Measurements from ENCODE around the gene TMEM59. TPM values are rescaled to one million over a fixed set of nuclear protein-coding genes. Genes with fewer than 3 reads are reported as not detected.
"Not testable (repeated sequence)": the region's sequence is repeated elsewhere in the genome, so short reads cannot be mapped to it uniquely, and the experiment has no call there.

TMEM59 gene
- total RNA-seq, 4 donors from 2014 or later = 157 to 323 (median 234) TPM

GRCh38 chr1:54004481-54005049, 48.4 kb downstream of the TMEM59 start:
- TF ChIP-seq POLR2A (IDR thresholded peaks at IDR 0.05) (no peak), CTCF (IDR thresholded peaks at IDR 0.05) (no peak), POLR2AphosphoS5 (IDR thresholded peaks at IDR 0.05) (no peak), EP300 (IDR thresholded peaks at IDR 0.05) (no peak)
- H3K4me3 ChIP-seq = no peak overlapping the region
- peaks cover 12% of the 10 kb centered on the region for H3K27me3 ChIP-seq
- H3K36me3 ChIP-seq = no peaks in the 10 kb centered on the region
- H3K9me3 ChIP-seq = no peaks in the 10 kb centered on the region
- no peak for DNase-seq (ENCODE audit: low spot score in 2 of 2)
- H3K4me1 ChIP-seq = peaks cover 8% of the 10 kb centered on the region
- 90% methylated on average over 3 of the region's 27 CpGs for WGBS
- H3K27ac ChIP-seq = no peak overlapping the region

- H3K4me1 ChIP-seq, H3K27me3 ChIP-seq, H3K4me3 ChIP-seq, H3K36me3 ChIP-seq, H3K9me3 ChIP-seq, H3K27ac ChIP-seq: not testable (repeated sequence)
- WGBS = no CpG with 5 or more reads among the region's 19 CpGs
- DNase-seq (ENCODE audit: low spot score in 2 of 2) = peak in 1 of 2 donors; percentile 47
Observed at GRCh38 chr1:54003750-54004480, 49.1 kb downstream of the TMEM59 start.

GRCh38 chr1:54003249-54003646, 49.8 kb downstream of the TMEM59 start:
- TF ChIP-seq CTCF (IDR thresholded peaks at IDR 0.05) = no peak
- no peak overlapping the region for H3K4me3 ChIP-seq
- no peak overlapping the region for H3K27ac ChIP-seq
- no peak for DNase-seq (ENCODE audit: low spot score in 2 of 2)
- no peaks in the 10 kb centered on the region for H3K36me3 ChIP-seq
- H3K27me3 ChIP-seq = peaks cover 3% of the 10 kb centered on the region
- WGBS = 84% methylated on average over 12 of the region's 12 CpGs
- peaks cover 8% of the 10 kb centered on the region for H3K4me1 ChIP-seq
- no peaks in the 10 kb centered on the region for H3K9me3 ChIP-seq

GRCh38 chr1:54002544-54003248, 50.3 kb downstream of the TMEM59 start:
- peak in 1 of 2 donors; percentile 49 for DNase-seq (ENCODE audit: low spot score in 2 of 2)
- H3K4me1 ChIP-seq = peaks cover 8% of the 10 kb centered on the region
- WGBS = 72% methylated on average over 9 of the region's 9 CpGs
- no peaks in the 10 kb centered on the region for H3K36me3 ChIP-seq
- no peak overlapping the region for H3K4me3 ChIP-seq
- no peak overlapping the region for H3K27ac ChIP-seq
- no peaks in the 10 kb centered on the region for H3K27me3 ChIP-seq
- TF ChIP-seq POLR2A (IDR thresholded peaks at IDR 0.05) = no peak
- TF ChIP-seq CTCF (IDR thresholded peaks at IDR 0.05) = no peak
- no peak for TF ChIP-seq EP300 (IDR thresholded peaks at IDR 0.05)
- no peak for TF ChIP-seq POLR2AphosphoS5 (IDR thresholded peaks at IDR 0.05)
- no peaks in the 10 kb centered on the region for H3K9me3 ChIP-seq

GRCh38 chr1:54001591-54001990, 51.4 kb downstream of the TMEM59 start:
- H3K4me1 ChIP-seq = peaks cover 8% of the 10 kb centered on the region
- no peaks in the 10 kb centered on the region for H3K27me3 ChIP-seq
- no peaks in the 10 kb centered on the region for H3K9me3 ChIP-seq
- no peak for TF ChIP-seq POLR2A (IDR thresholded peaks at IDR 0.05)
- no peak for TF ChIP-seq POLR2AphosphoS5 (IDR thresholded peaks at IDR 0.05)
- TF ChIP-seq CTCF (IDR thresholded peaks at IDR 0.05) = no peak
- TF ChIP-seq EP300 (IDR thresholded peaks at IDR 0.05) = no peak
- DNase-seq (ENCODE audit: low spot score in 2 of 2) = peak in 1 of 2 donors; percentile 50
- no peaks in the 10 kb centered on the region for H3K36me3 ChIP-seq
- no peak overlapping the region for H3K4me3 ChIP-seq
- 32% methylated on average over 3 of the region's 3 CpGs for WGBS
- H3K27ac ChIP-seq = no peak overlapping the region

All from suprapubic skin (tissue), 4 donors.